ENCODE results near the gene ZIC1.

The ZIC1 gene

GRCh38 chr3:147409143-147410115, at the start of gene ZIC1:
Gene ZIC1 (plus strand): TSS chr3:147409365. CDS start chr3:147410113, 748 bp downstream.
- in situ Hi-C loops (cut with MboI; ENCODE audit: low sequenced_read_pairs) = no loop called here

- in situ Hi-C loops (cut with MboI; ENCODE audit: low sequenced_read_pairs) = no loop called here
Observed at GRCh38 chr3:147360051-147360439, 49.1 kb upstream of the ZIC1 start.

GRCh38 chr3:147360646-147361453, 48.3 kb upstream of the ZIC1 start:
- in situ Hi-C loops (cut with MboI; ENCODE audit: low sequenced_read_pairs) = no loop called here

- in situ Hi-C loops (cut with MboI; ENCODE audit: low sequenced_read_pairs) = no loop called here
Observed at GRCh38 chr3:147361454-147362420, 47.4 kb upstream of the ZIC1 start.

GRCh38 chr3:147364771-147365170, 44.4 kb upstream of the ZIC1 start:
- in situ Hi-C loops (cut with MboI; ENCODE audit: low sequenced_read_pairs) = no loop called here

- in situ Hi-C loops (cut with MboI; ENCODE audit: low sequenced_read_pairs) = no loop called here
Observed at GRCh38 chr3:147365196-147366115, 43.7 kb upstream of the ZIC1 start.

GRCh38 chr3:147367676-147368075, 41.5 kb upstream of the ZIC1 start:
- in situ Hi-C loops (cut with MboI; ENCODE audit: low sequenced_read_pairs) = no loop called here

- in situ Hi-C loops (cut with MboI; ENCODE audit: low sequenced_read_pairs) = no loop called here
Observed at GRCh38 chr3:147368151-147368550, 41.0 kb upstream of the ZIC1 start.

GRCh38 chr3:147368561-147369221, 40.5 kb upstream of the ZIC1 start:
- in situ Hi-C loops (cut with MboI; ENCODE audit: low sequenced_read_pairs) = no loop called here

- in situ Hi-C loops (cut with MboI; ENCODE audit: low sequenced_read_pairs) = no loop called here
Observed at GRCh38 chr3:147369231-147369630, 39.9 kb upstream of the ZIC1 start.

- in situ Hi-C loops (cut with MboI; ENCODE audit: low sequenced_read_pairs) = no loop called here
Observed at GRCh38 chr3:147369661-147370123, 39.5 kb upstream of the ZIC1 start.

GRCh38 chr3:147370349-147370748, 38.8 kb upstream of the ZIC1 start:
- in situ Hi-C loops (cut with MboI; ENCODE audit: low sequenced_read_pairs) = no loop called here

GRCh38 chr3:147371140-147371539, 38.0 kb upstream of the ZIC1 start:
- in situ Hi-C loops (cut with MboI; ENCODE audit: low sequenced_read_pairs) = no loop called here

- in situ Hi-C loops (cut with MboI; ENCODE audit: low sequenced_read_pairs) = no loop called here
Observed at GRCh38 chr3:147371771-147372340, 37.3 kb upstream of the ZIC1 start.

GRCh38 chr3:147372525-147373027, 36.6 kb upstream of the ZIC1 start:
- in situ Hi-C loops (cut with MboI; ENCODE audit: low sequenced_read_pairs) = no loop called here

- in situ Hi-C loops (cut with MboI; ENCODE audit: low sequenced_read_pairs) = no loop called here
Observed at GRCh38 chr3:147373301-147373700, 35.9 kb upstream of the ZIC1 start.

GRCh38 chr3:147377412-147378367, 31.5 kb upstream of the ZIC1 start:
- in situ Hi-C loops (cut with MboI; ENCODE audit: low sequenced_read_pairs) = no loop called here
